Right lung (tissue), 10 donors: ENCODE measurements around the gene KRTAP1-3. TPM values are rescaled to one million over a fixed set of nuclear protein-coding genes. Genes with fewer than 3 reads are reported as not detected.
"Not testable (repeated sequence)": the region's sequence is repeated elsewhere in the genome, so short reads cannot be mapped to it uniquely, and the experiment has no call there.

Experiments
- DNase-seq, 2 donors: peaks; one replicate each; pipeline ENCODE4 v3.0.0-alpha.2; 2013
- long read RNA-seq, 8 donors: transcript quantifications; one replicate each; lab custom pipeline, GENCODE V29; 2026
- polyA plus RNA-seq, 5 donors: library from polyadenylated mRNA; unstranded; fragments of 120-200 nt; gene quantifications; one replicate each; pipeline versions ENCODE4 v1.2.1 to v1.2.3, GENCODE V29; 2013; ENCODE audit warnings: inconsistent platforms in 1 of 5, low replicate concordance in 1 of 5; ENCODE audit not compliant: insufficient read length in 5 of 5, insufficient read depth in 1 of 5

KRTAP1-3 gene
- not detected for polyA plus RNA-seq
- long read RNA-seq, donor 1, result 0 reads
- long read RNA-seq, donor 2, result 0 reads
- long read RNA-seq, donor 3, result 0 reads
- long read RNA-seq, donor 4, result 0 reads
- long read RNA-seq, donor 5, result 0 reads
- long read RNA-seq, donor 6, result 0 reads
- long read RNA-seq, donor 7, result 0 reads
- long read RNA-seq, donor 8, result 0 reads

DNA sequence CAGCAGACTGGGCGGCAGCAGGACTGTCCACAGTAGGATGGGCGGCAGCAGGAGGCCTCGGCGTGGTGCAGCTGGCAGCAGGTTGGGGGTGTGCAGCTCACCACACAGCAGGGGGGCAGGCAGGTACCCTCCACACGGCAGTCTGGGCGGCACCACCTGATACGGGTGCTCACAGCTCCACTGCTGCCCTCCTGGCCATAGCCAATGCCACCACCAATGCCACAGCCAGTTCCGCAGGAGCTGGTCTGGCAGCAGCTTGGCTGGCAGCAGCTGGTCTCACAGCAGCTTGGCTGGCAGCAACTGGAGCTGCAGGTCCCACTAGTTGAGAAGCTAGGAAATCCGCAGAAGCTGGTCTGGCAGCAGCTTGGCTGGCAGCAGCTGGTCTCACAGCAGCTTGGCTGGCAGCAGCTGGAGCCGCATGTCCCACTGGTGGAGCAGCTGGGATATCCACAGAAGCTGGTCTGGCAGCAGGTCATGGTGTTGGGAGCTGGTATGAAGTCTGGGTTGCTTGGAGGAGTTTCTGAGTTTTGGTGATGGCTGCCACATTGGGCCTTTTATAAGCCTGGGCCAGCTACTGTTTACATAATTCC, at the start of gene KRTAP1-3:
TSS of gene KRTAP1-3 (minus strand) at position 529 of the 590 bp plus-strand sequence. CDS start at position 476, 53 bp downstream.
- DNase-seq, result not testable (repeated sequence)

- DNase-seq, result not testable (repeated sequence)
Measured at GRCh38 chr17:41084100-41084856, 49.6 kb upstream of the KRTAP1-3 start, which contains the start of gene KRTAP4-7. KRTAP4-7 (plus strand) TSS chr17:41084150; CDS start chr17:41084207, 57 bp downstream.

- not testable (repeated sequence) for DNase-seq
Measured at GRCh38 chr17:41083427-41083826, 48.8 kb upstream of the KRTAP1-3 start.

- no peak for DNase-seq
Measured at GRCh38 chr17:41082626-41083025, 48.0 kb upstream of the KRTAP1-3 start.

- DNase-seq, result no peak
Measured at GRCh38 chr17:41076788-41077187, 42.1 kb upstream of the KRTAP1-3 start.

DNA sequence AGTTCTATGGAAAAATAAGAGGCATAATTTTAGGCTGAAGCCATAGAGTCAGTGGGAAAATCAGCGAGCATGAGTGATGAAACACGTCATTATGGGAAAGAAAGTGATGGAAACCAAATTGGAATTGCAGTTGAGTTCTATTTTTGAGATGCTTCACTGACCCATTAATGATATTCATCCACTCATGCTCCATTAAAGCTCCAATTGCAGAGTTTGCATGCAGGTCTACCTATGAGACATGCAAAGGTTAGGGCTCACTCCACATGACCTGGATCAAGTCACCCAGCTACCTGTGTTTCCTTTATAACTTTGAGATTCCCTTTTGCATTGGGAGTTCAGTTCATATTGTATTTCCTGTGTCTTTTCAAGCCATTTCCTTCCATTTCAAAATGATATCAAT, 39.0 kb upstream of the KRTAP1-3 start:
- no peak for DNase-seq

- DNase-seq, result no peak
Measured at GRCh38 chr17:41071606-41072360, 37.1 kb upstream of the KRTAP1-3 start.

GRCh38 chr17:41069031-41069430, 34.4 kb upstream of the KRTAP1-3 start:
- DNase-seq, result no peak

DNA sequence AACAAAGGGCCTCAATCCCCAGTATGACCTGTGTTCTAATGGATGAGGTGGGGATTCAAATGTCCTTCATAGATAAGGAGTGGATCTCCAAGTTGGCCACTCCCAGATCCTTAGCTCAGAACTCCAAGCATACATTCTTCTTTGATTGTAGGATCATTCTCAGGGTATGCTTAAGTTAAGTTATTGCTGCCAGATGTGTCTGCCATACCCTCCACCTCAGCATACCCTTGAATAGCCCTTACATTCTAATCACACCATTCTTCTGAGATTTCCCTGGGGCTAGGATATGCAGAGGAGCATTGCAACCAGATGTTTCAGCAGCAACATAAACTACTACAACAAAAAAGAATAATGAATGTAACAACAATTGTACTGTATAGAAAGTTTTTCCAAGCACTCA, 32.6 kb upstream of the KRTAP1-3 start:
- no peak for DNase-seq

DNA sequence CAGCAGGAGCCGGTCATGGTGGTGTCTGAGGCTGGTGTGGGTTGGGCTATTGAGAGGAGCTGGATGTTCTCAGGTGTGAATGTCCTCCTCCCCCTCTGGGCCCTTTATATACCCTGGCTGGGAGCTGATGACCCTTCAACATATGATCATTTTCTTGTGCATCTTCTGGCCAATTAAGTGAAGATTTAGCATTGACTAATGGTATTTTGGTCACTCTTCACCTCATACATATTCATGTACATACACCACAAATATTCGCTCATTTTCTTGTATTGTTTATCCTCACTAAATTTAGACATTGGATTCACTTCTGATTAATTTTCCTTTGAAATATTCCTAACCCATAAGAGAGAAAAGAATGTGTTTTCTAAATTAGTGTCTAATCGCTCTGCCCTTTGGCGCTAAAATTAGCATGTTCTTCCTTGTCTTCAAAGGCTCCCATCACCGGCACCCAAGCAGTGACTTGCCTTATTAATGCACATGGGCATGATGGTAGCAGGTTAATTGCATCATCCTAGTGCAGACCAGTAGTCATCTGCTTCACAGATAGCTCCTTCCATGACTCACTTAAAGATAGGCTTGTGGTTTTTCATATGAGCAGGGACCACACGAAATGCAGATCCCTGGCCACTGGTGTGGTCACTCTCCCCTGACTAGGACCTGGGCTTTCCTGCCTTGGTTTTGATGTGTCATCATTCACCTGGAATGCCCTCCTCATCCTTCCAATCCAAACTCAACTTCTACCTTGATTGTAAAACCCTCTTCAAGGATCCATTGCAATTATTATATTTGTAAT, 31.4 kb upstream of the KRTAP1-3 start, which contains the start of gene KRTAP2-4:
TSS of gene KRTAP2-4 (minus strand) at position 51 of the 796 bp plus-strand sequence. CDS start at position 17, 34 bp downstream.
- DNase-seq, result no peak

DNA sequence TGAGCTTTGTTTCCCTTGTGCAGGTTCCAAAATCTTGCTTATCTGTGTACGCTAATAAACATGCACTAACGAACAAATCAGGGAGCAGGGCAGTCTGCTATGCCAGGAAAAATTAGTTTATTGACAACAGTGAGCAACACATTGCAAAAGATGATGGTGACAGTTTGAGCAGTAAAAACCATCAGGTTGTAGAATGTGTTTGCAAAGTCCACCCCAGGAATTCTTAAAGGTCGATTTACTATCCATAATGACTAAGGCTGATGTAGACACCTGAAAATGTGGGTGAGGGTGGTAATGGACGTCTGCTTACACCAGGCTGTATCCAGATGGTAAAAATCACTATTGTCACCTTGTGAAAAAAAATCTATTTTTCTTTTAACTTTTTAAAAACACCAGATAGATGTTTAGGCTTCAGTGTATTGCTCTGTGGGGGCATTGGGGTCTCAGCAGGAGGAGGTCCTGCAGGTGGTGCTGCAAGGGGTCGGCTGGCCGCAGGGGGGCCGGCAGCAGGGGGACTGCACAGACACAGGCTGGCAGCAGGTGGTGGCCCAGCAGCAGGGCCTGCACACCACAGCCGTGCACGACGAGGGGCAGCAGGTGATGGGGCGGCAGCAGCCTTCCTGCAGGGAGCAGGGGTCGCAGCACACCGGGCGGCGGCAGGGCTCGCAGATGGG, 30.5 kb upstream of the KRTAP1-3 start:
- not testable (repeated sequence) for DNase-seq

DNA sequence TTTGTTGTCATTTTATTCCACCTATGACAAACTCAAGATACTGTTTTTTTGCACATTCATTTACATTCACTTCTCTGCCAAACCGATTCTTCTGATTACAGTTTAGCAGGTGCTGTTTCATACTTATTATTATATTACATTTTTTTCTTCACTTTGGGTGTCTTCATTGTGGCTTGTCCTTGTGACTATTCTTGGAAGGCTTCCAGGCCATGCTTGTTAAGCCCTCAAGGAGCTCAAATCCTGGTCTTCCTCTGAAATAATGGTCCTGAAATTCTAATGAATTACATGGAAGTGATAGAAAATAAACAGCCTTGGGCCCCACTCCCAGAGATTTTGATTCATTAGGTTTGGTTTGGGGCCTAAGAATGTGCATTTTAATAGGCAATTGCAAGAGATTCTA, 29.6 kb upstream of the KRTAP1-3 start:
- no peak for DNase-seq

DNA sequence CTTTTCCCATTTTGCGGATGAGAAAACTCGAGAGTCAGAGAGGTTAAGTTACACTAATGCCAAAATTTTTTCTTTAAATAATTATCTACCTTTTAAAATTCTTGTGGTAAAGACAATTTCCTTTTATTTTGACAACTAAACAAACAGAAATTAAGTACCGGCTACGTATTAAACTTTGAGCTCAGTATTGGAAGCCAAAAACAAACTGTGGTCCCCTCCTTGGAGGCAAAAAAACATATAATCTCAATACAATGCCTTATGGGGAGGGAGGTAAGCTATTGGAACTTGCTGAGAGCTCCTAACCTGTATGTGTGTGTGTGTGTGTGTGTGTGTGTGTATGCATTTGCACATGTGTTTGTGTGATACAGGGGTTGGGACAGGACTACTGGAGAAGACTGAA, 28.8 kb upstream of the KRTAP1-3 start:
- no peak for DNase-seq

GRCh38 chr17:41061964-41062363, 27.3 kb upstream of the KRTAP1-3 start:
- DNase-seq, result no peak

GRCh38 chr17:41060052-41060604, 25.5 kb upstream of the KRTAP1-3 start, which contains the start of gene KRTAP2-3:
KRTAP2-3 (minus strand) TSS chr17:41060114; CDS start chr17:41060050, 64 bp downstream.
- no peak for DNase-seq

DNA sequence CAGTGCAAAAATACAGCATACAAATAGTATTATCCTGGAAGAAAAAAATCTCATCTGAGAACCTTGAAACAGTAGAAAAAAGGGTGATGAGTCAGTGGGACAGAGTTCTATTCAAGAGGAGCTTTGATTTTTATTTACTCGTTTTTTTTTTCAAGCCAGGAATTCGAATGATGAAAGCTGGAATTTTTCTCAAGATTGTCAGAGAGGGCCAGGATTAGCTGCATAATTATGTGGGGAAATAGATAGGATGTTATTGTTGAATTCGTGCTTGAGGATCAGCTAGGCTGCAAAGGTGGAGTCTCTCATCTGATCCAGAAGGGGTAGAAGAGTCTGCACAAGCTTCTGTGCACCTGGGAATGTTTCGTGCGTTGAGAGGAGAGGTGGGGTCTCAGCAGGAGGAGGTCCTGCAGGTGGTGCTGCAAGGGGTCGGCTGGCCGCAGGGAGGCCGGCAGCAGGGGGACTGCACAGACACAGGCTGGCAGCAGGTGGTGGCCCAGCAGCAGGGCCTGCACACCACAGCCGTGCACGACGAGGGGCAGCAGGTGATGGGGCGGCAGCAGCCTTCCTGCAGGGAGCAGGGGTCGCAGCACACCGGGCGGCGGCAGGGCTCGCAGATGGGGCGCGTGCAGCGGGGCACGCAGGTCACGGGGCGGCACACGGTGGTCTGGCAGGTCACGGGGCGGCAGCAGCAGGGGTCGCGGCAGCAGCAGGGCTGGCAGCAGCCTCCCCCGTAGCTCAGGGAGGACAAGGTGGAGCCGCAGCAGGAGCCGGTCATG, 24.8 kb upstream of the KRTAP1-3 start:
- not testable (repeated sequence) for DNase-seq

DNA sequence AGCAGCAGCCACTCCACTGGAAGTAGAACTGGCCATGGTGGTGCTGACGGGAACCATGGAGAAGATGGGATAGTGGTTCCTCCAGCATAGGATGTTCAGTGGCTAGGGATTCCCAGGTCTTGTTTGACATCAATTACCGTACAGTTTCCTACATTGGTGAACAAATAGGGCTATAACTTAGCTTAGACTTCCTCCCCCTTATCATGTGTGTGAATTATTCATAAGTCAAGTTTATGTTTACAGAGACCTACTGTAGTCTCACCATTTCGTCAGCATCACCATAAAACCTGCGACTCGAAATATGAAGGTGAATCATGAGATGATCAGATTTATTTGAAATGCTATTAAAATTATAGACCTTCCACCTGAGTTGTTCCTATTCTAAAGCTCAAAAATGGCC, 24.1 kb upstream of the KRTAP1-3 start:
- no peak for DNase-seq

GRCh38 chr17:41057547-41057946, 22.9 kb upstream of the KRTAP1-3 start:
- DNase-seq, result no peak

GRCh38 chr17:41055130-41055529, 20.5 kb upstream of the KRTAP1-3 start, which contains the start of gene KRTAP2-2:
KRTAP2-2 (minus strand) TSS chr17:41055230; CDS start chr17:41055211, 19 bp downstream.
- DNase-seq, result not testable (repeated sequence)
